Keratinocyte (primary cell): Measurements from ENCODE around the gene RENBP. TPM values are rescaled to one million over a fixed set of nuclear protein-coding genes. Genes with fewer than 3 reads are reported as not detected.

Experiments used
- DNase-seq: peaks from one replicate; pipeline ENCODE4 v3.0.0-alpha.2; 2011; ENCODE audit warnings: low read depth, missing footprints, low spot score
- FAIRE-seq: peaks from 2 replicates; lab custom pipeline; 2011; peaks lifted over from hg19 to GRCh38; lab: Jason Lieb, UNC
- H2AFZ ChIP-seq: 2 replicates; pipeline ENCODE4 v1.6.0; 2012; ENCODE audit warnings: low read length, control low read depth, inconsistent platforms; ENCODE audit not compliant: control insufficient read depth
- H3K27ac ChIP-seq: 2 replicates; pipeline ENCODE4 v1.5.1; 2011; ENCODE audit warnings: low read length; ENCODE audit not compliant: control insufficient read depth, insufficient read depth
- H3K27me3 ChIP-seq: 3 replicates; pipeline ENCODE4 v1.6.0; 2011; ENCODE audit warnings: low read length; ENCODE audit not compliant: control insufficient read depth, insufficient read depth; ENCODE audit errors: extremely low read depth
- H3K36me3 ChIP-seq, 2 experiments: 2 replicates in 1 of 2; 3 replicates in 1 of 2; pipeline ENCODE4 v1.5.1; 2011; ENCODE audit warnings: low read length in 2 of 2, mild to moderate bottlenecking in 1 of 2; ENCODE audit not compliant: control insufficient read depth in 2 of 2, insufficient read depth in 2 of 2; ENCODE audit errors: extremely low read depth in 1 of 2
- H3K4me1 ChIP-seq: 3 replicates; pipeline ENCODE4 v1.5.1; 2011; ENCODE audit warnings: low read length; ENCODE audit not compliant: control insufficient read depth, insufficient read depth; ENCODE audit errors: extremely low read depth
- H3K4me2 ChIP-seq: 3 replicates; pipeline ENCODE4 v1.6.0; 2011; ENCODE audit warnings: low read depth, low read length; ENCODE audit not compliant: control insufficient read depth, insufficient read depth; ENCODE audit errors: extremely low read depth
- H3K4me3 ChIP-seq, 3 experiments: fragments of 200-600 bp in 1 of 3; sonication (generic) in 1 of 3; 2 replicates in 2 of 3; 3 replicates in 1 of 3; pipeline ENCODE4 v1.5.1; 2011 to 2016; ENCODE audit warnings: low read length in 3 of 3, mild to moderate bottlenecking in 3 of 3, control low read depth in 2 of 3, inconsistent platforms in 1 of 3, low read depth in 1 of 3, mixed read lengths in 1 of 3, mixed run types in 1 of 3, moderate library complexity in 1 of 3; ENCODE audit not compliant: control insufficient read depth in 2 of 3, insufficient read depth in 2 of 3; ENCODE audit errors: extremely low read depth in 1 of 3
- H3K79me2 ChIP-seq: 2 replicates; pipeline ENCODE4 v1.6.0; 2012; ENCODE audit warnings: low read length; ENCODE audit not compliant: control insufficient read depth, insufficient read depth
- H3K9ac ChIP-seq: 3 replicates; pipeline ENCODE4 v1.6.0; 2011; ENCODE audit warnings: low read length; ENCODE audit not compliant: control insufficient read depth, insufficient read depth; ENCODE audit errors: extremely low read depth
- H3K9me1 ChIP-seq: 3 replicates; pipeline ENCODE4 v1.6.0; 2011; ENCODE audit warnings: low read length; ENCODE audit not compliant: control insufficient read depth, insufficient read depth; ENCODE audit errors: extremely low read depth
- H3K9me3 ChIP-seq: 2 replicates; pipeline ENCODE4 v1.5.1; 2012; ENCODE audit warnings: low read depth, low read length; ENCODE audit not compliant: control insufficient read depth
- H4K20me1 ChIP-seq: 3 replicates; pipeline ENCODE4 v1.6.0; 2011; ENCODE audit warnings: low read length; ENCODE audit not compliant: control insufficient read depth, insufficient read depth; ENCODE audit errors: extremely low read depth
- CTCF ChIP-seq, 3 experiments: IDR thresholded peaks in 1 of 3; conservative IDR thresholded peaks in 1 of 3; optimal IDR thresholded peaks in 1 of 3; 2 replicates in 2 of 3; 3 replicates in 1 of 3; pipeline versions ENCODE3 to v1.5.1; 2011; ENCODE audit warnings: low read length in 3 of 3, mild to moderate bottlenecking in 3 of 3, moderate library complexity in 2 of 3, control low read depth in 1 of 3, inconsistent platforms in 1 of 3; ENCODE audit not compliant: insufficient read depth in 2 of 3; ENCODE audit errors: extremely low read depth in 1 of 3
- EZH2 ChIP-seq: IDR thresholded peaks from one replicate; pipeline ENCODE4 v1.6.1; 2012; ENCODE audit warnings: inconsistent platforms, mild to moderate bottlenecking, low read length, moderate library complexity
- dilution Hi-C: fragments of 300-500 bp; cut with MboI; formaldehyde crosslinking; loops from one replicate; pipeline ENCODE4 v1.7.0; 2020; ENCODE audit warnings: low sequenced_read_pairs; ENCODE audit not compliant: extremely low pct_ligation_motif_present
- polyA plus RNA-seq, 5 experiments: library from polyadenylated mRNA; depleted of rRNA in 3 of 5; stranded (reverse) in 3 of 5; stranded (forward) in 1 of 5; unstranded in 1 of 5; fragments of >200 nt; gene quantifications; 1 replicate in 1 of 5; 2 replicates in 3 of 5; 3 replicates in 1 of 5; pipeline versions ENCODE4 v1.2.1 to v1.2.3, GENCODE V29; 2011 to 2012; ENCODE audit warnings: missing spikeins in 2 of 5, low read depth in 1 of 5, low replicate concordance in 1 of 5

RENBP gene
- polyA plus RNA-seq, 1 donor (not counting 4 experiments of a cell fraction or from before 2014, with no cell fraction given): 0.16 TPM

GRCh38 chrX:153909980-153910360, 34.5 kb downstream of the RENBP start:
- H3K79me2 ChIP-seq: no peaks in the 10 kb centered on the region
- DNase-seq: no peak

GRCh38 chrX:153909024-153909979, 35.1 kb downstream of the RENBP start:
- Histone ChIP-seq H4K20me1 (no peaks in the 10 kb centered on the region), H3K9ac (no peak overlapping the region), H3K27ac (no peak overlapping the region), H3K36me3 (no peaks in the 10 kb centered on the region), H3K4me3 (no peak overlapping the region), H3K27me3 (no peaks in the 10 kb centered on the region), H3K4me2 (no peak overlapping the region), H3K4me1 (no peaks in the 10 kb centered on the region), H2AFZ (no peak overlapping the region), H3K79me2 (no peaks in the 10 kb centered on the region), H3K9me1 (no peaks in the 10 kb centered on the region), H3K9me3 (no peaks in the 10 kb centered on the region)
- FAIRE-seq (no peak), DNase-seq (no peak)
- no peak for TF ChIP-seq EZH2
- no peak for TF ChIP-seq CTCF (optimal IDR thresholded peaks at IDR 0.05 in 1 of 3, IDR thresholded peaks at IDR 0.05 in 1 of 3, conservative IDR thresholded peaks at IDR 0.05 in 1 of 3; ENCODE audit: extremely low read depth in 1 of 3, insufficient read depth in 2 of 3, low read length in 3 of 3)
- dilution Hi-C loops: no loop called here

More at GRCh38 chrX:153909980-153910360, 34.5 kb downstream of the RENBP start:
- Histone ChIP-seq H2AFZ (no peak overlapping the region), H3K36me3 (no peaks in the 10 kb centered on the region), H4K20me1 (no peaks in the 10 kb centered on the region), H3K9ac (no peak overlapping the region), H3K27ac (no peak overlapping the region), H3K9me3 (no peaks in the 10 kb centered on the region), H3K4me3 (no peak overlapping the region), H3K27me3 (no peaks in the 10 kb centered on the region), H3K4me1 (no peaks in the 10 kb centered on the region), H3K4me2 (no peak overlapping the region), H3K9me1 (no peaks in the 10 kb centered on the region)
- dilution Hi-C loops: no loop called here
- no peak for FAIRE-seq
- TF ChIP-seq CTCF (optimal IDR thresholded peaks at IDR 0.05 in 1 of 3, IDR thresholded peaks at IDR 0.05 in 1 of 3, conservative IDR thresholded peaks at IDR 0.05 in 1 of 3; ENCODE audit: extremely low read depth in 1 of 3, insufficient read depth in 2 of 3, low read length in 3 of 3) (no peak), EZH2 (no peak)
